ENCODE data around the gene D2HGDH.

DNA sequence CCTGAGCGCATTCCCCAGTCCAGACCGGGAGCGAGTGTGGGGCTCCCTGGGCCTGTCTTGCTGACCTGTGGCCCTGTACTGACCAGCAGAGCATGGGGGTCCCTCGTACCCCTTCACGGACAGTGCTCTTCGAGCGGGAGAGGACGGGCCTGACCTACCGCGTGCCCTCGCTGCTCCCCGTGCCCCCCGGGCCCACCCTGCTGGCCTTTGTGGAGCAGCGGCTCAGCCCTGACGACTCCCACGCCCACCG is 79.9 kb downstream of the D2HGDH start:
- TF ChIP-seq TRIM24 (IDR thresholded peaks at IDR 0.05) (no peak), TAL1 (IDR thresholded peaks at IDR 0.05) (no peak), POLR3A (IDR thresholded peaks at IDR 0.05; ENCODE audit: borderline replicate concordance, extremely low read depth, insufficient read depth, insufficient read length) (no peak), HDAC3 (IDR thresholded peaks at IDR 0.05; ENCODE audit: borderline replicate concordance, partially characterized antibody) (no peak), STAG1 (CRISPR knock-in tag; IDR thresholded peaks at IDR 0.05; ENCODE audit: borderline replicate concordance) (no peak), MTA2 (IDR thresholded peaks at IDR 0.05; ENCODE audit: low read depth) (no peak), ZSCAN32 (CRISPR knock-in tag; IDR thresholded peaks at IDR 0.05) (no peak), SMAD3 (CRISPR knock-in tag; conservative IDR thresholded peaks at IDR 0.05) (no peak), ARID2 (IDR thresholded peaks at IDR 0.05) (no peak), FOXP1 (CRISPR knock-in tag; IDR thresholded peaks at IDR 0.05) (no peak), EWSR1 (IDR thresholded peaks at IDR 0.05; ENCODE audit: borderline replicate concordance, low read depth, partially characterized antibody) (no peak)
- TF ChIP-seq, protein P1, sequence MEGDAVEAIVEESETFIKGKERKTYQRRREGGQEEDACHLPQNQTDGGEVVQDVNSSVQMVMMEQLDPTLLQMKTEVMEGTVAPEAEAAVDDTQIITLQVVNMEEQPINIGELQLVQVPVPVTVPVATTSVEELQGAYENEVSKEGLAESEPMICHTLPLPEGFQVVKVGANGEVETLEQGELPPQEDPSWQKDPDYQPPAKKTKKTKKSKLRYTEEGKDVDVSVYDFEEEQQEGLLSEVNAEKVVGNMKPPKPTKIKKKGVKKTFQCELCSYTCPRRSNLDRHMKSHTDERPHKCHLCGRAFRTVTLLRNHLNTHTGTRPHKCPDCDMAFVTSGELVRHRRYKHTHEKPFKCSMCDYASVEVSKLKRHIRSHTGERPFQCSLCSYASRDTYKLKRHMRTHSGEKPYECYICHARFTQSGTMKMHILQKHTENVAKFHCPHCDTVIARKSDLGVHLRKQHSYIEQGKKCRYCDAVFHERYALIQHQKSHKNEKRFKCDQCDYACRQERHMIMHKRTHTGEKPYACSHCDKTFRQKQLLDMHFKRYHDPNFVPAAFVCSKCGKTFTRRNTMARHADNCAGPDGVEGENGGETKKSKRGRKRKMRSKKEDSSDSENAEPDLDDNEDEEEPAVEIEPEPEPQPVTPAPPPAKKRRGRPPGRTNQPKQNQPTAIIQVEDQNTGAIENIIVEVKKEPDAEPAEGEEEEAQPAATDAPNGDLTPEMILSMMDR (IDR thresholded peaks at IDR 0.05 in 2 of 3, conservative IDR thresholded peaks at IDR 0.05 in 1 of 3; ENCODE audit: insufficient read depth in 2 of 3, low read depth in 1 of 3, low read length in 3 of 3), result no peak
